Measurements from ENCODE around the gene ALG1.

DNA sequence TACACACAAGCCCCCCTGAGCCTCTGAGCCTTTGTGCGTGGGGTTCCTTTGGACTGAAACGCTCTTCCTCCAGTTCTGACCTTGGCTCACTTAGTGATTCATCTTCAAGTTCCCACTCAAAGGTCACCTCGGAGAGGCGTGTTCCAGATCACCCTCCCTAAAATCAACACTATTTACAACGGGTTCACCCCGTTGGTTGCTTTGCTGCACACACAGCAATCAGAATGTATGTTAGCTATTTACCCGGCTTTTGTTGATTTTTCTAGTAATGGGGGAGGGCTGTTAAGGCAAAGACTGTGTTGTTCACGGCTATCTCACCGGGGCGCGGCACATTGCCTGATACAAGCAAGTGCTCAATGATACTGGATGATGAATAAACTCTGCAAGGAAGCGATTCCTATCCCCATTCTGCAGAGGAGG is 38.9 kb upstream of the ALG1 start:
- TF ChIP-seq, protein P1, sequence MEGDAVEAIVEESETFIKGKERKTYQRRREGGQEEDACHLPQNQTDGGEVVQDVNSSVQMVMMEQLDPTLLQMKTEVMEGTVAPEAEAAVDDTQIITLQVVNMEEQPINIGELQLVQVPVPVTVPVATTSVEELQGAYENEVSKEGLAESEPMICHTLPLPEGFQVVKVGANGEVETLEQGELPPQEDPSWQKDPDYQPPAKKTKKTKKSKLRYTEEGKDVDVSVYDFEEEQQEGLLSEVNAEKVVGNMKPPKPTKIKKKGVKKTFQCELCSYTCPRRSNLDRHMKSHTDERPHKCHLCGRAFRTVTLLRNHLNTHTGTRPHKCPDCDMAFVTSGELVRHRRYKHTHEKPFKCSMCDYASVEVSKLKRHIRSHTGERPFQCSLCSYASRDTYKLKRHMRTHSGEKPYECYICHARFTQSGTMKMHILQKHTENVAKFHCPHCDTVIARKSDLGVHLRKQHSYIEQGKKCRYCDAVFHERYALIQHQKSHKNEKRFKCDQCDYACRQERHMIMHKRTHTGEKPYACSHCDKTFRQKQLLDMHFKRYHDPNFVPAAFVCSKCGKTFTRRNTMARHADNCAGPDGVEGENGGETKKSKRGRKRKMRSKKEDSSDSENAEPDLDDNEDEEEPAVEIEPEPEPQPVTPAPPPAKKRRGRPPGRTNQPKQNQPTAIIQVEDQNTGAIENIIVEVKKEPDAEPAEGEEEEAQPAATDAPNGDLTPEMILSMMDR (IDR thresholded peaks at IDR 0.05): no peak
- TF ChIP-seq POLR2A (IDR thresholded peaks at IDR 0.05): no peak

All from sigmoid colon (tissue), 3 donors.